ENCODE measurements around the gene MRPS33. TPM values are rescaled to one million over a fixed set of nuclear protein-coding genes. Genes with fewer than 3 reads are reported as not detected.

The MRPS33 gene
- total RNA-seq, 1 donor from 2014 or later = 27.9 TPM

- no peak for DNase-seq (ENCODE audit: low spot score)
- no peak for TF ChIP-seq CTCF (IDR thresholded peaks at IDR 0.05)
- Mint-ChIP-seq H3K27me3 (ENCODE audit: low read depth) (peaks cover 7% of the 10 kb centered on the region), H3K27ac (ENCODE audit: unreplicated experiment) (no peak overlapping the region), H3K36me3 (ENCODE audit: low read depth) (no peaks in the 10 kb centered on the region), H3K9me3 (ENCODE audit: low read depth) (no peaks in the 10 kb centered on the region), H3K4me3 (ENCODE audit: unreplicated experiment) (no peak overlapping the region), H3K4me1 (ENCODE audit: low read depth) (no peaks in the 10 kb centered on the region)
Observed at GRCh38 chr7:140992422-140992821, 22.3 kb downstream of the MRPS33 start.

GRCh38 chr7:140990193-140990962, 24.4 kb downstream of the MRPS33 start:
- no peak overlapping the region for H3K27ac Mint-ChIP-seq (ENCODE audit: unreplicated experiment)
- no peak overlapping the region for H3K4me3 Mint-ChIP-seq (ENCODE audit: unreplicated experiment)
- no peaks in the 10 kb centered on the region for H3K36me3 Mint-ChIP-seq (ENCODE audit: low read depth)
- peaks cover 7% of the 10 kb centered on the region for H3K27me3 Mint-ChIP-seq (ENCODE audit: low read depth)
- no peaks in the 10 kb centered on the region for H3K4me1 Mint-ChIP-seq (ENCODE audit: low read depth)
- no peak for TF ChIP-seq CTCF (IDR thresholded peaks at IDR 0.05)
- H3K9me3 Mint-ChIP-seq (ENCODE audit: low read depth) = no peaks in the 10 kb centered on the region
- no peak for DNase-seq (ENCODE audit: low spot score)

- H3K27me3 Mint-ChIP-seq (ENCODE audit: low read depth) = peaks cover 7% of the 10 kb centered on the region
- no peaks in the 10 kb centered on the region for H3K36me3 Mint-ChIP-seq (ENCODE audit: low read depth)
- H3K4me3 Mint-ChIP-seq (ENCODE audit: unreplicated experiment) = no peak overlapping the region
- TF ChIP-seq CTCF (IDR thresholded peaks at IDR 0.05) = no peak
- H3K27ac Mint-ChIP-seq (ENCODE audit: unreplicated experiment) = no peak overlapping the region
- DNase-seq (ENCODE audit: low spot score) = no peak
- H3K4me1 Mint-ChIP-seq (ENCODE audit: low read depth) = no peaks in the 10 kb centered on the region
- peaks cover 3% of the 10 kb centered on the region for H3K9me3 Mint-ChIP-seq (ENCODE audit: low read depth)
Observed at GRCh38 chr7:140989068-140989467, 25.7 kb downstream of the MRPS33 start.

- TF ChIP-seq CTCF (IDR thresholded peaks at IDR 0.05) = peak; percentile 53
- Mint-ChIP-seq H3K27me3 (ENCODE audit: low read depth) (peaks cover 14% of the 10 kb centered on the region), H3K27ac (ENCODE audit: unreplicated experiment) (no peak overlapping the region), H3K9me3 (ENCODE audit: low read depth) (peaks cover 5% of the 10 kb centered on the region), H3K4me1 (ENCODE audit: low read depth) (no peaks in the 10 kb centered on the region), H3K4me3 (ENCODE audit: unreplicated experiment) (no peak overlapping the region), H3K36me3 (ENCODE audit: low read depth) (no peaks in the 10 kb centered on the region)
- no peak for DNase-seq (ENCODE audit: low spot score)
Observed at GRCh38 chr7:140983802-140984201, 30.9 kb downstream of the MRPS33 start.

- Mint-ChIP-seq H3K4me3 (ENCODE audit: unreplicated experiment) (no peak overlapping the region), H3K4me1 (ENCODE audit: low read depth) (no peaks in the 10 kb centered on the region), H3K27ac (ENCODE audit: unreplicated experiment) (no peak overlapping the region), H3K9me3 (ENCODE audit: low read depth) (peaks cover 5% of the 10 kb centered on the region), H3K27me3 (ENCODE audit: low read depth) (peaks cover 14% of the 10 kb centered on the region), H3K36me3 (ENCODE audit: low read depth) (no peaks in the 10 kb centered on the region)
- no peak for DNase-seq (ENCODE audit: low spot score)
- no peak for TF ChIP-seq CTCF (IDR thresholded peaks at IDR 0.05)
Observed at GRCh38 chr7:140982508-140982907, 32.2 kb downstream of the MRPS33 start.

Data from chondrocyte (in vitro differentiated cells).